CD14-positive monocyte (primary cell): Measurements from ENCODE around the gene UNC13C. TPM values are rescaled to one million over a fixed set of nuclear protein-coding genes. Genes with fewer than 3 reads are reported as not detected.

ENCODE experiments used
- DNase-seq, 3 donors: peaks; one replicate each; pipeline ENCODE4 v3.0.0-alpha.2; 2011 to 2022
- H2AFZ ChIP-seq: 2 replicates; pipeline ENCODE4 v1.6.0; 2012; ENCODE audit warnings: mild to moderate bottlenecking, low read depth, low read length, inconsistent platforms; ENCODE audit not compliant: insufficient read depth, poor library complexity, severe bottlenecking
- H3K27ac ChIP-seq, 2 donors: 1 replicate in 1 of 2; 2 replicates in 1 of 2; pipeline ENCODE4 v1.5.1; 2012 to 2013; ENCODE audit warnings: low read length in 2 of 2, control low read depth in 1 of 2, inconsistent platforms in 1 of 2, low read depth in 1 of 2, mild to moderate bottlenecking in 1 of 2
- H3K27me3 ChIP-seq, 2 donors: one replicate each; pipeline versions ENCODE4 v1.6.0 to v1.6.1; 2011 to 2013; ENCODE audit warnings: low read length in 2 of 2; ENCODE audit not compliant: control insufficient read depth in 2 of 2, insufficient read depth in 2 of 2
- H3K36me3 ChIP-seq, 2 donors: replicated peaks in 1 of 2; 1 replicate in 1 of 2; 2 replicates in 1 of 2; pipeline versions ENCODE4 v1.5.1 to v1.6.1; 2012 to 2013; ENCODE audit warnings: low read length in 2 of 2, control low read depth in 1 of 2, inconsistent platforms in 1 of 2, mild to moderate bottlenecking in 1 of 2; ENCODE audit not compliant: insufficient read depth in 2 of 2, control insufficient read depth in 1 of 2
- H3K4me1 ChIP-seq, 2 donors: 1 replicate in 1 of 2; 2 replicates in 1 of 2; pipeline versions ENCODE4 v1.5.1 to v1.6.1; 2012 to 2013; ENCODE audit warnings: low read length in 2 of 2, control low read depth in 1 of 2, inconsistent platforms in 1 of 2, mild to moderate bottlenecking in 1 of 2, moderate library complexity in 1 of 2; ENCODE audit not compliant: insufficient read depth in 2 of 2, control insufficient read depth in 1 of 2
- H3K4me2 ChIP-seq: replicated peaks from 2 replicates; pipeline ENCODE3; 2012; ENCODE audit warnings: low read length, moderate library complexity, mild to moderate bottlenecking; ENCODE audit not compliant: poor library complexity, severe bottlenecking; ENCODE audit errors: extremely low read depth
- H3K4me3 ChIP-seq, 3 experiments: fragments of 200-600 bp in 1 of 3; sonication (generic) in 1 of 3; replicated peaks in 1 of 3; 1 replicate in 2 of 3; 2 replicates in 1 of 3; pipeline ENCODE4 v1.5.1; 2011 to 2013; ENCODE audit warnings: low read length in 3 of 3, mild to moderate bottlenecking in 3 of 3, control low read depth in 2 of 3, low read depth in 2 of 3, inconsistent platforms in 1 of 3, moderate library complexity in 1 of 3
- H3K79me2 ChIP-seq: 2 replicates; pipeline ENCODE4 v1.6.0; 2012; ENCODE audit warnings: mild to moderate bottlenecking, control low read depth, inconsistent platforms, low read length, moderate library complexity; ENCODE audit not compliant: insufficient read depth
- H3K9ac ChIP-seq: 2 replicates; pipeline ENCODE4 v1.6.0; 2017; ENCODE audit warnings: low read length, mild to moderate bottlenecking; ENCODE audit not compliant: insufficient read depth, poor library complexity, severe bottlenecking
- H3K9me3 ChIP-seq, 2 donors: replicated peaks in 1 of 2; 1 replicate in 1 of 2; 2 replicates in 1 of 2; pipeline versions ENCODE4 v1.5.1 to v1.6.1; 2012 to 2013; ENCODE audit warnings: low read length in 2 of 2, control low read depth in 1 of 2; ENCODE audit not compliant: control insufficient read depth in 1 of 2, insufficient read depth in 1 of 2
- H4K20me1 ChIP-seq: 2 replicates; pipeline ENCODE4 v1.6.0; 2012; ENCODE audit warnings: mild to moderate bottlenecking, low read length, control low read depth, moderate library complexity; ENCODE audit not compliant: insufficient read depth
- H3K27ac Mint-ChIP-seq, 7 donors: one replicate each; pipeline ENCODE4 v1.8.0; 2020; ENCODE audit warnings: mild to moderate bottlenecking in 7 of 7, mixed read lengths in 7 of 7, moderate library complexity in 6 of 7, inconsistent platforms in 2 of 7
- H3K27me3 Mint-ChIP-seq, 3 donors: one replicate each; pipeline ENCODE4 v1.8.0; 2021 to 2022; ENCODE audit warnings: low read depth in 3 of 3, mild to moderate bottlenecking in 3 of 3, mixed read lengths in 3 of 3, moderate library complexity in 3 of 3, inconsistent platforms in 1 of 3
- H3K36me3 Mint-ChIP-seq, 2 donors: one replicate each; pipeline ENCODE4 v1.8.0; 2020; ENCODE audit warnings: mixed read lengths in 2 of 2, inconsistent platforms in 1 of 2, mild to moderate bottlenecking in 1 of 2
- H3K4me1 Mint-ChIP-seq: one replicate; pipeline ENCODE4 v1.8.0; 2020; ENCODE audit warnings: mild to moderate bottlenecking, mixed read lengths
- H3K4me3 Mint-ChIP-seq, 2 donors: one replicate each; pipeline ENCODE4 v1.8.0; 2020; ENCODE audit warnings: mild to moderate bottlenecking in 2 of 2, mixed read lengths in 2 of 2, moderate library complexity in 1 of 2
- H3K9me3 Mint-ChIP-seq, 7 donors: one replicate each; pipeline ENCODE4 v1.8.0; 2020 to 2022; ENCODE audit warnings: mixed read lengths in 7 of 7, mild to moderate bottlenecking in 6 of 7, moderate library complexity in 6 of 7, inconsistent platforms in 2 of 7
- CTCF ChIP-seq: fragments of 200-600 bp; IDR thresholded peaks from one replicate; pipeline ENCODE4 v1.8.0; 2022; ENCODE audit warnings: antibody characterized with exemption, mild to moderate bottlenecking
- WGBS: methylation state at CpG from one replicate; pipeline ENCODE4 v1.1.5; 2013; ENCODE audit warnings: missing lambda C conversion rate; ENCODE audit not compliant: insufficient coverage; 5-methylcytosine and 5-hydroxymethylcytosine counted together
- intact Hi-C, 2 donors: fragments of 100-400 bp; cut with micrococcal nuclease; formaldehyde crosslinking; loops; one replicate each; pipeline versions ENCODE4 v1.15.0 to v1.15.1; 2023
- polyA plus RNA-seq, 3 donors: library from polyadenylated mRNA; depleted of rRNA in 1 of 3; unstranded in 2 of 3; stranded (reverse) in 1 of 3; fragments of 300-500 nt in 2 of 3; fragments of >200 nt in 1 of 3; fragmentation: Illumina TruSeq in 2 of 3; gene quantifications; 1 replicate in 2 of 3; 2 replicates in 1 of 3; pipeline ENCODE4 v1.2.3, GENCODE V29; 2012 to 2021

UNC13C gene
- polyA plus RNA-seq, 3 donors = not detected

DNA sequence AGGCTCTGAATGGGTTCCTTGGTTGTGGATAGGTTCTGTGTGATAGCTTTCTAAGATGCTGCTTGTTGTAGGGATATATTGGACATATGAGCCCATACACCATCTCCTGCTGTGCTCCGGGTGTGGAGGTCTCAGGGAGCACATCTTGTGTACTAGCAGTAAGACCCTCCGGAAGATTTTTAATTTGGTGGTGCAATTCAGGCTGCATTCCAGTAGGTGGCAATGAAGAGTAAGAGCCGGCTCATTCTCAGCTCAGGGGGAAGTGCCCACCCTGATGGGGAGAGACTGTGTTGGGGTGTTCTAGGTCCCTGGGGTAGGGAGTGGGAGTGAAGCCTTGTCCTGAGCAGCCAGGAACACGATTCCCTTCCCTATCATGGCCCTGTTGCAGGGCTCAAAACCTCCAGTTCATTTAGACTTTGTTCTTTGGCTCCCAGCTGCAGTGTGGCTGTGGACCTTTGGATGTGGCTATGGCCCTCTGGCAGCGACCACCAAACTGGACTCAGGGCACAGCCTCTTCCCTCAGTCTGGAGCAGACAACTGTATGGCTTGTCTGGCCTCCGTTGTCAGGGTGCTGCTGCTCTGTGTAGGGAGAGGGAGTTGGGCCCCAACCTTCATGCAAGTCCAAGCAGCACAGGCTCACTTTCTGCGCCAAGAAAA, 104.7 kb downstream of the UNC13C start:
- no peaks in the 10 kb centered on the region for H4K20me1 ChIP-seq
- H2AFZ ChIP-seq = no peak overlapping the region
- Mint-ChIP-seq H3K4me3 (no peak overlapping the region), H3K4me1 (no peaks in the 10 kb centered on the region), H3K36me3 (no peaks in the 10 kb centered on the region), H3K9me3 (no peaks in the 10 kb centered on the region), H3K27ac (no peak overlapping the region), H3K27me3 (peaks cover 0 to 2% (median 0%) of the 10 kb centered on the region in 3 donors)
- peak in 1 of 3 donors; percentile 4 for DNase-seq
- H3K4me3 ChIP-seq = no peak overlapping the region
- no peak overlapping the region for H3K4me2 ChIP-seq
- no peaks in the 10 kb centered on the region for H3K4me1 ChIP-seq
- H3K9me3 ChIP-seq = no peaks in the 10 kb centered on the region
- no peak overlapping the region for H3K27ac ChIP-seq
- no peaks in the 10 kb centered on the region for H3K79me2 ChIP-seq
- no peak overlapping the region for H3K9ac ChIP-seq
- WGBS = 34% methylated on average over 5 of the region's 7 CpGs
- H3K27me3 ChIP-seq = no peaks in the 10 kb centered on the region
- no peaks in the 10 kb centered on the region for H3K36me3 ChIP-seq
- intact Hi-C loops = loop anchor here in 1 of 2 donors (10.0 kb wide), 1 partner anchor 1022 kb away; no protein-coding TSS in a partner anchor
- TF ChIP-seq CTCF = peak; percentile 76

DNA sequence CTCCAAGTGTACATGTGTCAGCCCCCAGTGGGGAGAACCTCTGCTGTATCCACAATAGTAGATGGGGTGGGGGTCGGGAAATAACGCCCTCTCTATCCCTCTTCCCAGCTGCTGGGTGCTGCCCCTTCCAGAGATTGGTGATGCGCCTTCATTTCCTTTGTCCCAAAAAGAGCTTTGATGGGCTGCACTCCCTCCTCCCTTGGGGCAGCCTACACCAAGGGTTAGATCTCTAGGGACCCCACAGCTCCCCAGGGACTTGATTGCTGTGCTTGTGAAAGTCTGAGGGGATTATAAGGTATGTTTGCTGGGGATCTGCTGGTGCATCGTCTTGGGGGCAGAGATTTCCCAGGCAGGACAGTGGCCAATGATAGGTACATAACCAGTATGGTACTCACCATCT, 105.3 kb downstream of the UNC13C start:
- Mint-ChIP-seq H3K9me3 (no peaks in the 10 kb centered on the region), H3K27ac (no peak overlapping the region), H3K4me1 (no peaks in the 10 kb centered on the region), H3K36me3 (no peaks in the 10 kb centered on the region), H3K4me3 (no peak overlapping the region), H3K27me3 (peaks cover 0 to 4% (median under 1%) of the 10 kb centered on the region in 3 donors)
- Histone ChIP-seq H3K9ac (no peak overlapping the region), H3K9me3 (no peaks in the 10 kb centered on the region), H4K20me1 (no peaks in the 10 kb centered on the region), H3K36me3 (no peaks in the 10 kb centered on the region), H2AFZ (no peak overlapping the region), H3K4me1 (no peaks in the 10 kb centered on the region), H3K4me3 (no peak overlapping the region), H3K27ac (no peak overlapping the region), H3K79me2 (no peaks in the 10 kb centered on the region), H3K27me3 (no peaks in the 10 kb centered on the region), H3K4me2 (no peak overlapping the region)
- WGBS = 17% methylated on average over 1 of the region's 4 CpGs
- no peak for DNase-seq
- TF ChIP-seq CTCF = no peak
- intact Hi-C loops = loop anchor here in 1 of 2 donors (10.0 kb wide), 1 partner anchor 1021 kb away; no protein-coding TSS in a partner anchor
